SIG-M5 treated with dmso at 0.1 percent for 504 hours (cell line): Measurements from ENCODE around the gene FBXO27.
"Not testable (repeated sequence)": the region's sequence is repeated elsewhere in the genome, so short reads cannot be mapped to it uniquely, and the experiment has no call there.

Experiments
- DNase-seq: peaks from one replicate; lab custom pipeline; 2025; ENCODE audit not compliant: unreplicated experiment; lab: John Stamatoyannopoulos, UW

FBXO27 gene, protein sequence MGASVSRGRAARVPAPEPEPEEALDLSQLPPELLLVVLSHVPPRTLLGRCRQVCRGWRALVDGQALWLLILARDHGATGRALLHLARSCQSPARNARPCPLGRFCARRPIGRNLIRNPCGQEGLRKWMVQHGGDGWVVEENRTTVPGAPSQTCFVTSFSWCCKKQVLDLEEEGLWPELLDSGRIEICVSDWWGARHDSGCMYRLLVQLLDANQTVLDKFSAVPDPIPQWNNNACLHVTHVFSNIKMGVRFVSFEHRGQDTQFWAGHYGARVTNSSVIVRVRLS

DNA sequence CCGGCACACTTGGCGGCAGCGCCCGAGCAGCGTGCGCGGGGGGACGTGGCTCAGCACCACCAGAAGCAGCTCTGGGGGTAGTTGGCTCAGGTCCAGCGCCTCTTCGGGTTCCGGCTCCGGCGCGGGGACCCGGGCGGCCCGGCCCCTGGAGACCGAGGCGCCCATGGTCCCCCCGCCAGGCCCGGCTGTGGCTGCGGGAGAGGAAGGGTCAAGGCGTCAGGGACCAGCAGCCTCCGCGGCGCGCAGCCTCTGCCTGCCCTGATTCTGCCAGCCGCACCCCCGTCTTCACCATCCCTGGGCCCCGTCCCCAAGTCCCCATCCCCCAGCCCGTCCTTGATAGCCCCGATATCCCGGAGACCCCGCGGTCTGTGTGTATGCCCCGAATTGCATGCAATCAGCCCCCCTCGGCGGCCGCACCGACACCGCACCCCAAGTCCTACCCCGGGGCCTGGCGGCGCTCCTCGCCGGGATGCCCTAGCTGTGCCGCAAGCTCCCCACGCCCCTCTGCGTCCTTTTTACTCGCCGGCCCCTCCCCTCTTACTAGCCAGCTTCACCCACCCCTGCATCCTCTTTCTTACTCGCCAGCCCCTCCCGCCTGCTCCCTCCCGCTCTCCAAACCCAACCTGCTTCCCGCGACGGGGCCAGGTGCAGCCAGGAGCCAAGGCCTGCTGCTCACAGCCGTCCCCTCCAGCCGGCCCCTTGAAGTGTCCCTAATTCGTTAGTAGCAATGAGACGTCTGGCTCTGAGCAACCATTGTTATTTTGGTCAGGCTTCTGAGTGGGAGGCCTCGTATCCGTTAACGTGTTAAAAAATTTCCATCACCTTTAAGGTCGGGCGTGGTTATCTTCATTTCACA is at the start of gene FBXO27:
TSS of gene FBXO27 (minus strand) at position 487 of the 856 bp plus-strand sequence. CDS start at position 165, 322 bp downstream.
- DNase-seq = no peak

DNA sequence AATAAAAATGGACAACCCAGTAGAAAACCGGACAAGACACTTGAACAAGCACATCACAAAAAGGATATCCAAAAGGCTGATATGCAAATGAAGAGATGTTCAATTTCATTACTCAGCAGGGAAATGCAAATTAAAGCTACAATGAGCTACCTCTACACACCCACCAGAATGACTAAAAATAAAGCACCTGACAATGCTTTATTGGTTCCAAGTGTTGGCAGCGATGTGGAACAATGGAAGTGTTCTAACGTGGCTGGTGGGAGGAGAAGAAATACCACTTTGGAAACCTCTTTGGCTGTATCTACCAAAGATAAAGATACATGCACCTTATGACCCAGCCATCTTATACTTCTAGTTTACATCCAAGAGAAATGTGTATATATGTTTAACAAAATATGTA is 48.1 kb upstream of the FBXO27 start:
- no peak for DNase-seq

DNA sequence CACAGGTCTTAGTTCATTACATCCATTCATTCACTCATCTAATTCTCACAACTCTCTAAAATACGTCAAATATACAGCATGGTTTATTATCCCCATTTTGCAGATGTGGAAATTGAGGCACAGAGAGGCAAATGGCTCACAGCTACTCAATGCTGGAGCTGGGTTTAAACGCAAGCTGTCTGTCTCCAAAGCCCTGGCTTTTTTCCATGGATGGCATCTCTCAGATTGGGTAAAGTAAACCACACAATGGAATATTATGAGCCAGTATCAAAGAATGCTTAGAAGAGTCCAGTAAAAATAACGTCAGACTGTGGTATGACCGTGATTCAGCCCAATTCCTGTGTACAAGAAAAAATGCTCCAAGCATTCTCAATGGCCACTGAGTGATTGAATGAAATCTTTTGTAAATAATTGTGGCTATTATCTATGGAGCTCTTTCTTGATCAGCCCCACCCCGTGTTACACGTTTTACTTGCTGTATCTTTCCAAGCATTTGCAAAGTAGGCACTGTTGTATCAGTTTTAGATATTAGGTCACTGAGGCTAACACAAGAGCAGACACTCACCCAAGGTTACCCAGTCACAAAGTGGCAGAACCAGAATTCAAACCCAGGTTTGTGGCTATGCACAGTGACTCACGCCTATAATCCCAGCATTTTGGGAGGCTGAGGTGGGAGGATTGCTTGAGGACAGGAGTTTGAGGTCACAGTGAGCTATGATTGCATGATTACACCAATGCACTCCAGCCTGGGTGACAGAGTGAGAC is 46.3 kb upstream of the FBXO27 start:
- no peak for DNase-seq

DNA sequence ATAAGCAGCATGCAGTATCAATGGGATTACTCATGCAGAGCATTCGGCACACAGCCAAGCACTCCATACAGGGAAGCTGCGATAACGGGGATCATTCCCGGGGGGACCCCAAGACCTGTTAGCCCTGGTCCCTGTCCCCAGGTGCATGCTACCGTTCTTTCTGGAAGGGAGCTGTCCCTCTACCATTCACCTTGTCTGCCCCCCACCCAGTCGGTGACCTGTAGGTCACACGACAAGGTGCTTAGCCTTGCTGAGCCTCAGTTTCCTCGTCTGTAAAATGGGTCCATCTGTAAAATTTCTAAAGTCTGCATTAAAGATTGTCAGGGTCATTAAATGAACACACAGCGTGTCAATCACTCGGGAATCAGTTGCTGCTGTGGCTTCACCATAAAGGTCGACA is 45.0 kb upstream of the FBXO27 start:
- no peak for DNase-seq

DNA sequence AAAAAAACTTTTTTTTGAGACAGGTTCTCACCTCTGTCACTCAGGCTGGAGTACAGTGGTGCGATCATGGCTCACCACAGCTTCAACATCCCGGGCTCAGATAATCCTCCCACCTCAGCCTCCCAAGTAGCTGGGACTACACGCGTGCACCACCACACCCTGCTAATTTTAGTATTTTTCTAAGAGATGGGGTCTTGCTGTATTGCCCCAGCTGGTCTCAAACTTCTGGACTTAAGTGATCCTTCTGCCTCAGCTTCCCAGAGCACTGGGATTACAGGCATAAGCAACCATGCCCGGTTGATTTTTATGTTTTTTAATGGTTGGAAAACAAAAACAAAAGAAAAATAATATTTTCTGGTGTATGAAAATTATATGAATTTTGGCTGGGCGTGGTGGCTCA is 42.6 kb upstream of the FBXO27 start:
- DNase-seq = no peak

DNA sequence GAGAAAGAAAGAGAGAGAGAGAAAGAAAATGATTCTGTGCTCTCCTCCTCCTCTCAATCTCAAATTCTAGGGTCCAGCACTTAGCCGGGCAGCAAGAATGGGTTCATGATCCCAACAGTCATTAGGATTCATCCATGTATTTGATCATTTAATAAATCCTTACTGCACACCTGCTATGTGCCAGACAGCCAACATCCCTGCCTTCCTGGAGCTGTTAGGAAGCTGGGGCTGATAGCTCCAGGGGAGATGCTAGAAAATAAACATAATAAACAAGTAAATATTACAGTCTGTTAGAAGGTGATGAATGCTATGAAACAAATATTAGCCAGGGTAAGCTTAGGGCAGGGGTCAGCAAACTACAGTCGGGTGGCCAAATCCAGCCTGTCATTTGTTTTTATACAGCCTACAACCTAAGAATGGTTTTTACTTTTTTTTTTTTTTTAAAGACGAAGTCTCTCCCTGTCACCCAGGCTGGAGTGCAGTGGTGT is 41.9 kb upstream of the FBXO27 start:
- DNase-seq = no peak

DNA sequence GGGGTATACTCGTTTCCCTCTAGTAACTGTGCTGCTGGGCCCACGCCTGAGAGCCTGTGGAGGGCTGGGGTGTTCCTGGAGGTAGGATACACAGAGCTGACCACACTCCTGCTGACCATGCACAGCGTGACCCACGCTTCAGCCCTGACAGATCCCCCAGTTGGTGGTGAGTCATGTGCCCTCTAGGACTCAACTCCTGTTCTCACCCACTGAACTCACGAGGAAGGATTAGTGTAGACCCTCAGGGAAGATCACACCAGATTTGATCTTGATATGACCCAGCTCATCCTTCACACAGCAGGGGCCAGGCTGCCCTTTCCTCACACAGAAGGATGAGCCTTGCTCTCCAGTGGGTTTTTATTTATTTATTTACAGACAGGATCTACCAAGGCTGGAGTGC is 38.5 kb upstream of the FBXO27 start:
- DNase-seq = no peak

DNA sequence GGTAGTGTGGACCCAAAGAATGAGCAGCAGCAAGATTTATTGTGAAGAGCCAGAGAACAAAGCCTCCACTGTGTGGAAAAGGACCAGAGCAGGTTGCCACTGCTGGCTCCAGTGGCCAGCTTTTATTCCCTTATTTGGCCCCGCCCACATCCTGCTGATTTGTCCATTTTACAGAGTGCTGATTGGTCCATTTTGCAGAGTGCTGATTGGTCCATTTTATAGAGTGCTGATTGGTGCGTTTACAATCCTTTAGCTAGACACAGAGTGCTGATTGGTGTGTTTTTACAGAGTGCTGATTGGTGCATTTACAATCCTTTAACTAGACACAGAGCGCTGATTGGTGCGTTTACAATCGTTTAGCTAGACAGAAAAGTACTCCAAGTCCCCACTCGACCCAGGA is 35.9 kb upstream of the FBXO27 start:
- not testable (repeated sequence) for DNase-seq

DNA sequence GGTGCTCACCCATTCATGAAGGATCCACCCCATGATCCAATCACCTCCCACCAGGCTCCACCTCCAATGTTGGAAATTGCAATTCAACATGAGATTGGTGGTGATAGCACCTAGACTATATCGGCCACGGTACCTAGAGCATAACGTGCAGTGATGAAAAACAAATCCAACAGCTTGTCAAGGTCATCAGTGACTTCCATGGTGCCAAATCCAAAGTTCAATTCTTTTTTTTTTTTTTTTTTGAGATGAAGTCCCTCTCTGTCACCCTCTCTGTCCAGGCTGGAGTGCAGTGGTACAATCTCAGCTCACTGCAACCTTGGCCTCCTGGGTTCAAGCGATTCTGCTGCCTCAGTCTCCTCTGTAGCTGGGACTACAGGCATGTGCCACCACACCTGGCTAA is 34.8 kb upstream of the FBXO27 start:
- DNase-seq = no peak

DNA sequence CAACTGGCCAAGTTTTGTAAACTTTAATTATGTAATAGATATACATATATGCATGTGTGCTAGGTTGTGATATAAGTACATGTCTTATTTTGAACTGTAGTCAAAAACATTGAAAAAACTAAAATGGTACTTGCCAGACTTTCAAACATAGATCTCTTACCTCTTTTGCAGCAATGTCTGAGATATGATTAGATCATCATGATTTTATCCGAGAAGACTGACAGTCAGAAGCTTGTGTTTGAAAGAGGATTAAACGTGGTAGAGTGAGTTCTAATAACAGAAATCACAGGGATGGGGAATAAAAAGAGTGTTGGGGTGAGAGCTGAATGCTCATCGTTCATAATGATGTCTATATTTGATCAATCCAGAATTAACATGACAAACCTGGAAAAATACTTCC is 33.6 kb upstream of the FBXO27 start:
- DNase-seq = no peak

DNA sequence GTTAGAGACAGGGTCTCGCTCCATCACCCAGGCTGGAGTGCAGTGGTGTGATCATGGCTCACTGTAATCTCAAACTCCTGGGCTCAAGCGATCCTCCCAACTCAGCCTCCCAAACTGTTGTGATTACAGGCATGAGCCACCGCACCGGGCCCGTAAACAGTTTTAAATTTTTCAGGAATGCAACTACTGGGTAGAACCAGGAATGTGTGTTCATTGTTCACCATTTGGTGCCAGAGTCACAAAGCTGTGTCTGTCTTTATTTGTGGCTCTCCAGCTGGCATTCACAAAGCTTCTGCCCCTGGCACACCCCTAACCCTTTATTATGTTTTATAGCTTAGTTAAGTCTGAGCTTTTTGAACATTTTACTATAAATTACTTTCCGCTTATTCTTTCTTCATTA is 32.1 kb upstream of the FBXO27 start:
- no peak for DNase-seq

DNA sequence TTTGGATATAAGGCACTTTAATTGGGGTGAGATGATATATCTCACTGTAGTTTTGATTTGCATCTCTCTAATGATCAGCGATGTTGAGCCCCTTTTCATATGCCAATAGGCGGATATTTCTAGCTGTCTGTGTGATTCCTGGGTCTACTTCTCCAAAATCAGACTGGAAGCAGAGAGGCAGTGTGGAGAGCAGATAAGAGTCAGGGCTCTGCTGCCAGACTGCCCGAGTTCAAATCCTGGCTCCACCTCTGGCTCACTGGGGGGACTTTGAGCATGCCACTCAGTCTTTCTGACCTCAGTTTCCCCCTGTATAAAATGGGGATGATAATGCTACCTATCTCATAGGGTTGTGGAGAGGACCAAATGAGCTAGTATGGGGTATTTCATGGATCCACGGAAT is 27.8 kb upstream of the FBXO27 start:
- no peak for DNase-seq

DNA sequence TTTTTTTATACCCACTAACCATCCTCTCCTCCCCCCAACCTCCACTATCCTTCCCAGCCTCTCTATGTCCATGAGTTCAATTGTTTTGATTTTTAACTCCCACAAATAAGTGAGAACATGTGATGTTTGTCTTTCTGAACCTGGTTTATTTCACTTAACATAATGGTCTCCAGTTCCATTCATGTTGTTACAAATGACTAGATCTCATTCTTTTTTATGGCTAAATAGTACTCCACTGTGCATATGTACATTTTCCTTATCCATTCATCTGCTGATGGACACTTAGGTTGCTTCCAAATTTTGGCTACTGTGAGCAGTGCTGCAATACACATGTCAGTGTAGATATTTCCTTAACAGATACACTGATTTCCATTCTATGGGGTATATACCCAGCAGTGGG is 27.0 kb upstream of the FBXO27 start:
- no peak for DNase-seq

DNA sequence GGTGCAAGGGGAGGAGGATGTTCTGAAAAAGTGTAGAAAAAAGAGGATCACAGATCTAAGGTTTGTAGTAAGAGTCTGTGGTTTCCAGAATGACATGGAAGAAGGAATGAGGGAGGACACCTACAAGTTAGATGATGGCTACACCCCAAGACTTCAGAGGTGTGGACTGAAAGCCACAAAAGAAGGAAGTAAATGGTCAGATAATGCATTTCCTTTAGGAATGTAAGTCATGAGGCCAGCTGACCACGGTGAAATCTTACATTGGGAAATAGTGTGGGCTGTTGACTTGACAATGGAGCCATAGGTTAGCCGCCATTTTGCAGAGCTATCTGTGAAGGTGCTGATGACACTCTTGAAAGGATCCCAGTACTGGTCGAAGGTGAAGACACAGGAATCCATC is 25.3 kb upstream of the FBXO27 start:
- no peak for DNase-seq

DNA sequence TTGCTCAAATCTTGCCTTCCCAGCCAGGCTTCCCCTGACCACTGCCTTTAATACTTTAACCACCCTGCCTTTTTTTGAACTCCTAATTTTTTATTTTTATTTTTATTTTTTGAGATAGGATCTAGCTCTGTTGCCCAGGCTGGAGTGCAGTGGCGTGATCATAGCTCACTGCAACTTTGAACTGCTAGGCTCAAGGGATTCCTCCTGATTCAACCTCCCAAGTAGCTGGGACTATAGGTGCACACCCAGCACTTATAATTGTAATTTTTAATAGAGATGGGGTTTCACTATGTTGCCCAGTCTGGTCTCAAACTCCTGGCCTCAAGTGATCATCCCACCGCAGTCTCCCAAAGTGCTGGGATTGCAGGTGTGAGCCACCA is 21.7 kb upstream of the FBXO27 start:
- no peak for DNase-seq

DNA sequence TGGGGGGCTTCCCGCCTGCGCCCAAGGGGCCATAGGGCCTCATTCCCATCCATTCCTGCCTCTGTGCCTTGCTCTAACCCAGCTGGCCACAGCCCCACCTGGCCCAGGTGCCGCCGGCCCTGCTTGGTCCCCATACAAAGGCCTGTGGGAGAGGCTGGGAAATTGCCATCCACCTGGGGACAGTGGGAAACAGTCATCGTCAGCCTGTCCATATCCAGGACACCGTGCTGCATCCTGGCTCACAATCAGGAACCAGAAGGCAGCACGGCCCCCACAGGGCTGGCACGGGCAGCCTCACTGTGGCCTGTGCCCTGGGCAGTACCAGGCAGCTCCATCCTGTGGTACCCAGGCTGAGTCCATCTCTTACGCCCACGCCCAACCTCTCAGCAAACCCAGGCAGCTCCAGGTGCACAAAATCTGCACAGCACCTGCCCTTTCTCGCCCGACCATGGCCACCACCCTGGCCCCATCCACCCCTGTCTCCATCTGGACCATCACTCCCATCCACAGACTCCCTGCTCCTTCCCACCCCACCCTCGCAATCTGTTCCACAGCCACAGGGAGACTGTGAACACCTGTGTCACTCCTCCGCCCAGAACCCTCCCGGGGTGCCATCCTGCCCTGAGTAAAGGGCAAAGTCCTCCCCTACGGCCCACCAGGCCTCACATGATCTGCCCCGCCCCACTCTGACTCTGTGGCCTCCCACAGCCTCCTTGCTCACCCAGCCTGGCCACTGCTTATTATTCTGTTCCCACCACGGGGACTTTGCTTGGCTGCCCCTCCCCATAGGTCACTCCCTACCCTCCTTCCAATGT is 21.1 kb upstream of the FBXO27 start:
- DNase-seq = no peak

DNA sequence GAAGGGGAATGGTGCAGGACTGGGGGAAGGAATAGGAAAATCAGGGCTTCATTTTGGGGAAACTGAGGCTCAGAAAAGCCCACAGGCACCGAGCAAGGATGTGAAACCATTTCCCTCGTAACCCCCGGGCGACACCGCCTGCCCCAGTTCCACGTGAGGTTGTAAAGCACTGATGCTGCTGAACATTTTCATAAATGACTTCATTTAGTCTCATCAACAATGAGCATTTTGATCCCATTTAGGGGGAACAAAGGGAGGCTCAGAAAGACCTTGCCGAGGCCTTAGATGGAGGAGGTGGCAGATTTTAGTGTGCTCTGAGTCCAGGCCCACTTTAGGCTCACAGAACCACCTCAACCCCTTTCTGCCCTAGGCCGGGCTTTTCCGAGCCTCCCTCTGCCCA is 20.5 kb upstream of the FBXO27 start:
- DNase-seq = no peak

DNA sequence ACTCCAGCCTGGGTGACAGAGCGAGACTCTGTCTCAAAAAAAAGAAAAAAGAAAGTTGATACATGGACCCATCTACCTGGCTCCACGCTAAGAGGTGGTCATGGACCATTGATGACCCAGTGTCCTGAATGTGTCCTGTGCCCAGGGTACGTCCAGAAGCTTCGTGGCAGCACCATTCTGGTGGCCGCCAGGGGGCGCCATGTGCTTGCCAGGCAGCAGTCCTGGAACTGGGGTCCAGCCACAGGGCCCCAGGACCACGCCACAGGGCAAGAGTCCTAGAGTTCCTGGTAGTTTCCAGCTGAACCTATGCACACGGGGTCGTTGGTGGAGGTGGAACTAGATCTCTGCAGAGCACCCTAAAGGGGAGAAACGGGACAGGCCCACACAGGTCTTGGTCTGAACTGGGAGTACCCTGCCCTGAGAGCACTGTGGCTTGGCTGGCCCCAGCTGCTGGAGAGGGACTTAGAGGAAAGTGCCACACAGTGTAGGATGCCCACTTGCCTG is 19.9 kb upstream of the FBXO27 start:
- DNase-seq = peak; percentile 13

DNA sequence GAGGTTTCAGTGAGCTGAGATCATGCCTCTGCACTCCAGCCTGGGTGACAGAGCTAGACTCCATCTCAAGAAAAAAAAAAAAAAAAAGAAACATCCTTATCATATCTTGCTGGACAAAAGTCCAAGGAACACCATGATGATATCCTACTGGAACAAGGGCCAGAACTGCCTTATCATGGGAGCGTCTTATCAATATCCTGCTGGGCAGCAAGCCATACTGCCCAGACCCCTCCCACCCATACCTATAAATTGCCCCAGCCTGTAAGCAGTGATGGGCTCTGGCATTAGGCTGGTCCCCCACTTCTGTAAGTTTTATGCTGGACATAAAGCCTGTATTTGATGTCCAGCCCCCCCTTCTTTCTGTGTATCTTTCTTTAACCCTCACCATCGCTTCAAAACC is 14.7 kb upstream of the FBXO27 start:
- DNase-seq = no peak

DNA sequence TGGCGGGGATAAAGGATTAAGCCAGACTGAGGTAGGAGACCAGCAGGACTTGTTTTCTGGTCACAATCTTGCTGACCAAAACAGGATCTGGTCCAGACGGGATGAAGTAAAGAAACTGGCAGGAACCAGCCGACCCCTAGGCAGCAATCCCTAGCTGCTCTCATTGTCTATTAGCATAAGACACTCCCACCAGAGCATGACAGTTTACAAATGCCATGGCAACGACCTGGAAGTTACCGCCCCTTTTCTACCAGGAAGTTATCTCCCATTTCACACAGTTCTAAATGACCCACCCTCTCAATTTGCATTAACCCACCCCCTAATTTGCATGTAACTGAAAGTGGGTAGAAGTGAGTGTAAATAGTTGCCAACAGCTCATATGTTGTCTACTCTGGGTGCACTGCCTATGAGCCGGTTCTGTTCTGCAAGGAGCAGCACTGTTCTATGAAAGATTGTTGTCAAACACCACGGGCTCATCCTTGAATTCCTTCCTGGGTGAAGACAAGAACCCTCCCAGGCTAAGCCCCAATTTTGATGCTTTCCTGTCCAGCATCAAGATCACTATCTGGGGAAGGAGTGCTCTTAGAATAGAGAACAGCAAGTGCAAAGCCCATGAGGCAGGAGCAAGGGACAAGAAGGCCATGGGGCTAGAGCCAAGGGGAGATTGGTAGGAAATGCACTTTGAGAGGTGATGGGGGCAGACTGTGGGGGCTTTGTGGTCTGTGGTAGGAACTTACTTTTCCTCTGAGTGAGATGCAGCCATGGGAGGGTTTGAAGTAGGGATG is 13.9 kb upstream of the FBXO27 start:
- peak; percentile 62 for DNase-seq
